Measurements from ENCODE around the gene CCDC43. TPM values are rescaled to one million over a fixed set of nuclear protein-coding genes. Genes with fewer than 3 reads are reported as not detected.

CCDC43 gene
- total and polyA plus RNA-seq, 2 of the 13 experiments (the other 11 are each of a cell fraction or from before 2014, with no cell fraction given), result 17.5 to 94.8 TPM

DNA sequence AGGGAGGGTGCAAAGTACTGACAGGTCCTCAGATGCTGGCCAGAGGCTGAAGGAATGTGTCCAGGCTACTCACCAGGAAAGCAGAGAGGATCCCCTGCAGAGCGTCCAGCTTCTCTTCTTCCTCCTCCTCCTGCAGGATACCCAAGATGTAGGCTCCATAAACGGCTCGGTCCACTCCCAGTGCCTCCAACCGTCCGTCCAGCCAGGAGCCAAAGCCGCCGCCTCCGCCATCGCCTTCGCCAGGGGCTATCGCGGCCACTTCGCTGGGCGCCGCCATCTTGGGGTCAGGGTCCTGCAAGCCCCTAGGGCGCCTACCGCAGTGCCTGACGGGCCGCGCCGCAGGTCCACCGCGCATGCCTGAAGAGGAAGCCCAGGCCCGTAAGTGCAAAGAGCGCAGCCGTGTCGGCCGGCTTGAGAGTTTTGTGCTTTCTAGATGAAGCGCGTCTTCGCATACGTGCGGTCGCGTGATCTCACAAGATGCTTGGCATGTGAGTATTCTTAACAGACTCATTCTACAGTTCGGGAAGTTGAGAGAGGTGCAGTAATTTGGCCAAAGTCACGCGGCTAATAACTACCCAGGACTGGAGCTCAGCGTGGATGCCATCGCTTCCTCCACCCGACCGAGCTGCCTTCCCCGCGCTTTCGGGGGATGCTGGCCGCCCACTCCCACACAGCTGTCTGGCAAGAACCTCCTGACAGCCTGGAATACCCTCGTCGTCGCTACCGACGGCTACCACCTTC lies at the start of gene CCDC43 (continued):
- TF ChIP-seq, protein P1, sequence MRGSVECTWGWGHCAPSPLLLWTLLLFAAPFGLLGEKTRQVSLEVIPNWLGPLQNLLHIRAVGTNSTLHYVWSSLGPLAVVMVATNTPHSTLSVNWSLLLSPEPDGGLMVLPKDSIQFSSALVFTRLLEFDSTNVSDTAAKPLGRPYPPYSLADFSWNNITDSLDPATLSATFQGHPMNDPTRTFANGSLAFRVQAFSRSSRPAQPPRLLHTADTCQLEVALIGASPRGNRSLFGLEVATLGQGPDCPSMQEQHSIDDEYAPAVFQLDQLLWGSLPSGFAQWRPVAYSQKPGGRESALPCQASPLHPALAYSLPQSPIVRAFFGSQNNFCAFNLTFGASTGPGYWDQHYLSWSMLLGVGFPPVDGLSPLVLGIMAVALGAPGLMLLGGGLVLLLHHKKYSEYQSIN (CRISPR knock-in tag; IDR thresholded peaks at IDR 0.05; ENCODE audit: borderline replicate concordance), result no peak
- no peak for TF ChIP-seq ARNT (IDR thresholded peaks at IDR 0.05)
- peak; percentile 75; the same call in 1 of the 2 replicates for TF ChIP-seq KLF9 (CRISPR knock-in tag; IDR thresholded peaks at IDR 0.05; ENCODE audit: low read depth)
- TF ChIP-seq ZNF776 (CRISPR knock-in tag; IDR thresholded peaks at IDR 0.05), result peak; percentile 94
- peak; percentile 83 for TF ChIP-seq IRF2 (CRISPR knock-in tag; IDR thresholded peaks at IDR 0.05)
- TF ChIP-seq, protein P2, sequence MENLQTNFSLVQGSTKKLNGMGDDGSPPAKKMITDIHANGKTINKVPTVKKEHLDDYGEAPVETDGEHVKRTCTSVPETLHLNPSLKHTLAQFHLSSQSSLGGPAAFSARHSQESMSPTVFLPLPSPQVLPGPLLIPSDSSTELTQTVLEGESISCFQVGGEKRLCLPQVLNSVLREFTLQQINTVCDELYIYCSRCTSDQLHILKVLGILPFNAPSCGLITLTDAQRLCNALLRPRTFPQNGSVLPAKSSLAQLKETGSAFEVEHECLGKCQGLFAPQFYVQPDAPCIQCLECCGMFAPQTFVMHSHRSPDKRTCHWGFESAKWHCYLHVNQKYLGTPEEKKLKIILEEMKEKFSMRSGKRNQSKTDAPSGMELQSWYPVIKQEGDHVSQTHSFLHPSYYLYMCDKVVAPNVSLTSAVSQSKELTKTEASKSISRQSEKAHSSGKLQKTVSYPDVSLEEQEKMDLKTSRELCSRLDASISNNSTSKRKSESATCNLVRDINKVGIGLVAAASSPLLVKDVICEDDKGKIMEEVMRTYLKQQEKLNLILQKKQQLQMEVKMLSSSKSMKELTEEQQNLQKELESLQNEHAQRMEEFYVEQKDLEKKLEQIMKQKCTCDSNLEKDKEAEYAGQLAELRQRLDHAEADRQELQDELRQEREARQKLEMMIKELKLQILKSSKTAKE (CRISPR knock-in tag; IDR thresholded peaks at IDR 0.05; ENCODE audit: borderline replicate concordance), result 0 out of 2 replicates have a peak, but pooled peaks have one; percentile 47
- TF ChIP-seq, protein P3, sequence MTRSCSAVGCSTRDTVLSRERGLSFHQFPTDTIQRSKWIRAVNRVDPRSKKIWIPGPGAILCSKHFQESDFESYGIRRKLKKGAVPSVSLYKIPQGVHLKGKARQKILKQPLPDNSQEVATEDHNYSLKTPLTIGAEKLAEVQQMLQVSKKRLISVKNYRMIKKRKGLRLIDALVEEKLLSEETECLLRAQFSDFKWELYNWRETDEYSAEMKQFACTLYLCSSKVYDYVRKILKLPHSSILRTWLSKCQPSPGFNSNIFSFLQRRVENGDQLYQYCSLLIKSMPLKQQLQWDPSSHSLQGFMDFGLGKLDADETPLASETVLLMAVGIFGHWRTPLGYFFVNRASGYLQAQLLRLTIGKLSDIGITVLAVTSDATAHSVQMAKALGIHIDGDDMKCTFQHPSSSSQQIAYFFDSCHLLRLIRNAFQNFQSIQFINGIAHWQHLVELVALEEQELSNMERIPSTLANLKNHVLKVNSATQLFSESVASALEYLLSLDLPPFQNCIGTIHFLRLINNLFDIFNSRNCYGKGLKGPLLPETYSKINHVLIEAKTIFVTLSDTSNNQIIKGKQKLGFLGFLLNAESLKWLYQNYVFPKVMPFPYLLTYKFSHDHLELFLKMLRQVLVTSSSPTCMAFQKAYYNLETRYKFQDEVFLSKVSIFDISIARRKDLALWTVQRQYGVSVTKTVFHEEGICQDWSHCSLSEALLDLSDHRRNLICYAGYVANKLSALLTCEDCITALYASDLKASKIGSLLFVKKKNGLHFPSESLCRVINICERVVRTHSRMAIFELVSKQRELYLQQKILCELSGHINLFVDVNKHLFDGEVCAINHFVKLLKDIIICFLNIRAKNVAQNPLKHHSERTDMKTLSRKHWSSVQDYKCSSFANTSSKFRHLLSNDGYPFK (CRISPR knock-in tag; IDR thresholded peaks at IDR 0.05; ENCODE audit: borderline replicate concordance), result peak; percentile 97
- no peak for TF ChIP-seq HNRNPL (IDR thresholded peaks at IDR 0.05; ENCODE audit: low read depth, low read length)
- TF ChIP-seq, protein P4, sequence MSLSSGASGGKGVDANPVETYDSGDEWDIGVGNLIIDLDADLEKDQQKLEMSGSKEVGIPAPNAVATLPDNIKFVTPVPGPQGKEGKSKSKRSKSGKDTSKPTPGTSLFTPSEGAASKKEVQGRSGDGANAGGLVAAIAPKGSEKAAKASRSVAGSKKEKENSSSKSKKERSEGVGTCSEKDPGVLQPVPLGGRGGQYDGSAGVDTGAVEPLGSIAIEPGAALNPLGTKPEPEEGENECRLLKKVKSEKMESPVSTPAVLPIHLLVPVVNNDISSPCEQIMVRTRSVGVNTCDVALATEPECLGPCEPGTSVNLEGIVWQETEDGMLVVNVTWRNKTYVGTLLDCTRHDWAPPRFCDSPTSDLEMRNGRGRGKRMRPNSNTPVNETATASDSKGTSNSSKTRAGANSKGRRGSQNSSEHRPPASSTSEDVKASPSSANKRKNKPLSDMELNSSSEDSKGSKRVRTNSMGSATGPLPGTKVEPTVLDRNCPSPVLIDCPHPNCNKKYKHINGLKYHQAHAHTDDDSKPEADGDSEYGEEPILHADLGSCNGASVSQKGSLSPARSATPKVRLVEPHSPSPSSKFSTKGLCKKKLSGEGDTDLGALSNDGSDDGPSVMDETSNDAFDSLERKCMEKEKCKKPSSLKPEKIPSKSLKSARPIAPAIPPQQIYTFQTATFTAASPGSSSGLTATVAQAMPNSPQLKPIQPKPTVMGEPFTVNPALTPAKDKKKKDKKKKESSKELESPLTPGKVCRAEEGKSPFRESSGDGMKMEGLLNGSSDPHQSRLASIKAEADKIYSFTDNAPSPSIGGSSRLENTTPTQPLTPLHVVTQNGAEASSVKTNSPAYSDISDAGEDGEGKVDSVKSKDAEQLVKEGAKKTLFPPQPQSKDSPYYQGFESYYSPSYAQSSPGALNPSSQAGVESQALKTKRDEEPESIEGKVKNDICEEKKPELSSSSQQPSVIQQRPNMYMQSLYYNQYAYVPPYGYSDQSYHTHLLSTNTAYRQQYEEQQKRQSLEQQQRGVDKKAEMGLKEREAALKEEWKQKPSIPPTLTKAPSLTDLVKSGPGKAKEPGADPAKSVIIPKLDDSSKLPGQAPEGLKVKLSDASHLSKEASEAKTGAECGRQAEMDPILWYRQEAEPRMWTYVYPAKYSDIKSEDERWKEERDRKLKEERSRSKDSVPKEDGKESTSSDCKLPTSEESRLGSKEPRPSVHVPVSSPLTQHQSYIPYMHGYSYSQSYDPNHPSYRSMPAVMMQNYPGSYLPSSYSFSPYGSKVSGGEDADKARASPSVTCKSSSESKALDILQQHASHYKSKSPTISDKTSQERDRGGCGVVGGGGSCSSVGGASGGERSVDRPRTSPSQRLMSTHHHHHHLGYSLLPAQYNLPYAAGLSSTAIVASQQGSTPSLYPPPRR (CRISPR knock-in tag; IDR thresholded peaks at IDR 0.05; ENCODE audit: borderline replicate concordance), result no peak; the same call in 1 of the 2 replicates
- 0 out of 2 replicates have a peak, but pooled peaks have one; percentile 70 for TF ChIP-seq GZF1 (CRISPR knock-in tag; IDR thresholded peaks at IDR 0.05)
- TF ChIP-seq ZFP62 (CRISPR knock-in tag; IDR thresholded peaks at IDR 0.05), result no peak
- peak; percentile 77 for TF ChIP-seq ZSCAN29 (CRISPR knock-in tag; conservative IDR thresholded peaks at IDR 0.05)
- TF ChIP-seq, protein P5, sequence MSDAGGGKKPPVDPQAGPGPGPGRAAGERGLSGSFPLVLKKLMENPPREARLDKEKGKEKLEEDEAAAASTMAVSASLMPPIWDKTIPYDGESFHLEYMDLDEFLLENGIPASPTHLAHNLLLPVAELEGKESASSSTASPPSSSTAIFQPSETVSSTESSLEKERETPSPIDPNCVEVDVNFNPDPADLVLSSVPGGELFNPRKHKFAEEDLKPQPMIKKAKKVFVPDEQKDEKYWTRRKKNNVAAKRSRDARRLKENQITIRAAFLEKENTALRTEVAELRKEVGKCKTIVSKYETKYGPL (CRISPR knock-in tag; IDR thresholded peaks at IDR 0.05), result no peak
- TF ChIP-seq ZNF501 (CRISPR knock-in tag; IDR thresholded peaks at IDR 0.05), result peak; percentile 94
- peak; percentile 96 for TF ChIP-seq ZNF879 (CRISPR knock-in tag; IDR thresholded peaks at IDR 0.05)
- peak; percentile 98 for TF ChIP-seq KAT8 (CRISPR knock-in tag; IDR thresholded peaks at IDR 0.05)
- TF ChIP-seq, protein P6, sequence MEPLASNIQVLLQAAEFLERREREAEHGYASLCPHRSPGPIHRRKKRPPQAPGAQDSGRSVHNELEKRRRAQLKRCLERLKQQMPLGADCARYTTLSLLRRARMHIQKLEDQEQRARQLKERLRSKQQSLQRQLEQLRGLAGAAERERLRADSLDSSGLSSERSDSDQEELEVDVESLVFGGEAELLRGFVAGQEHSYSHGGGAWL (CRISPR knock-in tag; IDR thresholded peaks at IDR 0.05), result peak; percentile 94
